T-cell (primary cell): ENCODE results near the gene LIPN. TPM values are rescaled to one million over a fixed set of nuclear protein-coding genes. Genes with fewer than 3 reads are reported as not detected.

Experiments used
- ATAC-seq, 4 experiments: fragments of 200-7000 bp in 3 of 4; fragments of 150-1000 bp in 1 of 4; cut with Tn5 transposase; replicated peaks in 1 of 4; 1 replicate in 3 of 4; 2 replicates in 1 of 4; pipeline ENCODE4 v1.10.0; 2021; ENCODE audit warnings: moderate library complexity in 3 of 4, mild to moderate bottlenecking in 2 of 4, moderate number of reproducible peaks in 1 of 4
- CTCF ChIA-PET, 2 donors: fragments of 300-600 bp; sonication (Branson Sonifier 250); formaldehyde crosslinking; loops; one replicate each; lab custom pipeline; 2022; ENCODE audit warnings: antibody characterized with exemption in 2 of 2; lab: Charles Lee
- POLR2A ChIA-PET, 2 donors: fragments of 300-600 bp; sonication (Branson Sonifier 250); formaldehyde crosslinking; loops; one replicate each; lab custom pipeline; 2022; ENCODE audit warnings: antibody characterized with exemption in 2 of 2; lab: Charles Lee
- DNase-seq, 35 experiments: peaks; one replicate each; pipeline versions ENCODE4 v3.0.0 to v3.0.0-alpha.2; 2013 to 2023
- H3K27ac ChIP-seq: one replicate; pipeline ENCODE4 v1.5.1; 2013; ENCODE audit warnings: low read length
- H3K27me3 ChIP-seq, 2 experiments: replicated peaks in 1 of 2; 1 replicate in 1 of 2; 2 replicates in 1 of 2; pipeline versions ENCODE4 v1.6.1 to v1.7.0; 2013; ENCODE audit warnings: low read length in 1 of 2, mixed read lengths in 1 of 2; ENCODE audit not compliant: control insufficient read depth in 2 of 2, insufficient read depth in 2 of 2; ENCODE audit errors: extremely low read depth in 1 of 2
- H3K36me3 ChIP-seq, 2 donors: 1 replicate in 1 of 2; 2 replicates in 1 of 2; pipeline versions ENCODE4 v1.6.1 to v1.7.0; 2013; ENCODE audit warnings: low read length in 1 of 2; ENCODE audit not compliant: control insufficient read depth in 2 of 2, insufficient read depth in 1 of 2; ENCODE audit errors: extremely low read depth in 1 of 2
- H3K4me1 ChIP-seq, 2 experiments: 1 replicate in 1 of 2; 2 replicates in 1 of 2; pipeline versions ENCODE4 v1.6.1 to v1.7.0; 2013; ENCODE audit warnings: low read length in 2 of 2, mixed read lengths in 1 of 2; ENCODE audit not compliant: insufficient read depth in 2 of 2, control insufficient read depth in 1 of 2; ENCODE audit errors: extremely low read depth in 1 of 2
- H3K4me3 ChIP-seq, 2 donors: 1 replicate in 1 of 2; 2 replicates in 1 of 2; pipeline versions ENCODE4 v1.5.1 to v1.7.0; 2013; ENCODE audit warnings: mild to moderate bottlenecking in 2 of 2, low read length in 1 of 2, moderate library complexity in 1 of 2; ENCODE audit not compliant: control insufficient read depth in 1 of 2; ENCODE audit errors: extremely low read depth in 1 of 2
- H3K9me3 ChIP-seq: 2 replicates; pipeline ENCODE4 v1.7.0; 2013
- H3K27ac Mint-ChIP-seq, 2 donors: one replicate each; pipeline ENCODE4 v1.8.0; 2020 to 2021; ENCODE audit warnings: mild to moderate bottlenecking in 2 of 2, mixed read lengths in 2 of 2
- H3K27me3 Mint-ChIP-seq, 2 donors: one replicate each; pipeline ENCODE4 v1.8.0; 2021 to 2022; ENCODE audit warnings: mixed read lengths in 2 of 2
- H3K36me3 Mint-ChIP-seq: one replicate; pipeline ENCODE4 v1.8.0; 2021; ENCODE audit warnings: mixed read lengths
- H3K4me1 Mint-ChIP-seq, 3 donors: one replicate each; pipeline ENCODE4 v1.8.0; 2020 to 2022; ENCODE audit warnings: mixed read lengths in 3 of 3, mild to moderate bottlenecking in 1 of 3
- H3K4me3 Mint-ChIP-seq, 3 donors: one replicate each; pipeline ENCODE4 v1.8.0; 2020 to 2022; ENCODE audit warnings: mild to moderate bottlenecking in 3 of 3, mixed read lengths in 3 of 3, moderate library complexity in 3 of 3
- H3K9me3 Mint-ChIP-seq, 3 donors: one replicate each; pipeline ENCODE4 v1.8.0; 2020 to 2022; ENCODE audit warnings: mixed read lengths in 3 of 3
- WGBS: methylation state at CpG from one replicate; pipeline ENCODE4 v1.1.5; 2013; ENCODE audit warnings: missing lambda C conversion rate; ENCODE audit not compliant: insufficient coverage; 5-methylcytosine and 5-hydroxymethylcytosine counted together
- total RNA-seq, 35 experiments: library from RNA in 6 of 35; stranded (reverse) in 6 of 35; fragments of 120-200 nt in 1 of 35; gene quantifications; one replicate each; pipeline versions ENCODE4 v1.2.1 to v1.2.4 and lab custom pipeline; 2013 to 2026

The LIPN gene
- total RNA-seq, 5 donors from 2014 or later (not counting 1 experiment from before 2014, with no cell fraction given) = not detected

GRCh38 chr10:88826388-88826787 lies 66.6 kb downstream of the LIPN start:
- H3K9me3 Mint-ChIP-seq = peaks cover 0 to 4% (median 0%) of the 10 kb centered on the region in 3 donors
- DNase-seq = peak in 1 of 35 experiments; percentile 10
- H3K9me3 ChIP-seq = no peaks in the 10 kb centered on the region
- H3K4me3 Mint-ChIP-seq = peak overlapping the region; percentile 0 to 49 (median 45)
- no peaks in the 10 kb centered on the region for H3K36me3 Mint-ChIP-seq
- peaks cover 70 to 75% (median 72%) of the 10 kb centered on the region in 3 donors for H3K4me1 Mint-ChIP-seq
- no peak overlapping the region for H3K4me3 ChIP-seq
- H3K27ac ChIP-seq = peak overlapping the region; percentile 78
- peaks cover 30 to 47% of the 10 kb centered on the region in 2 experiments for H3K4me1 ChIP-seq
- peak; percentile 25 to 42 (median 32) for ATAC-seq
- H3K36me3 ChIP-seq = no peaks in the 10 kb centered on the region
- peak overlapping the region; percentile 97 for H3K27ac Mint-ChIP-seq
- POLR2A ChIA-PET = no interaction called here
- H3K27me3 Mint-ChIP-seq = no peaks in the 10 kb centered on the region
- WGBS = 22% methylated on average over 3 of the region's 4 CpGs
- CTCF ChIA-PET = interaction anchor here (0.9 to 2.5 kb wide), 5 partner anchors 9 to 106 kb away, joined by 3 to 17 read pairs (median 7); no protein-coding TSS in a partner anchor
- H3K27me3 ChIP-seq = no peaks in the 10 kb centered on the region

GRCh38 chr10:88827671-88828070 lies 67.9 kb downstream of the LIPN start:
- Mint-ChIP-seq H3K36me3 (no peaks in the 10 kb centered on the region), H3K4me3 (no peak overlapping the region), H3K9me3 (peaks cover 0 to 4% (median 0%) of the 10 kb centered on the region in 3 donors), H3K27me3 (no peaks in the 10 kb centered on the region), H3K4me1 (peaks cover 68 to 77% (median 74%) of the 10 kb centered on the region in 3 donors), H3K27ac (no peak overlapping the region)
- Histone ChIP-seq H3K9me3 (no peaks in the 10 kb centered on the region), H3K36me3 (no peaks in the 10 kb centered on the region), H3K4me1 (peaks cover 37 to 52% of the 10 kb centered on the region in 2 experiments), H3K27ac (no peak overlapping the region), H3K27me3 (no peaks in the 10 kb centered on the region), H3K4me3 (no peak overlapping the region)
- no CpG with 5 or more reads among the region's 2 CpGs for WGBS
- ChIA-PET POLR2A (no interaction called here), CTCF (interaction anchor here (0.5 to 2.5 kb wide), 8 partner anchors 8 to 267 kb away, joined by 3 to 17 read pairs (median 4); no protein-coding TSS in a partner anchor)
- ATAC-seq = no peak
- no peak for DNase-seq

GRCh38 chr10:88828310-88828709 lies 68.5 kb downstream of the LIPN start:
- no peaks in the 10 kb centered on the region for H3K27me3 ChIP-seq
- POLR2A ChIA-PET = interaction anchor here in 1 of 2 donors (0.8 kb wide), 1 partner anchor 261 kb away, joined by 3 read pairs; no protein-coding TSS in a partner anchor
- no CpG with 5 or more reads among the region's 1 CpG for WGBS
- no peaks in the 10 kb centered on the region for H3K36me3 ChIP-seq
- no peaks in the 10 kb centered on the region for H3K27me3 Mint-ChIP-seq
- no peaks in the 10 kb centered on the region for H3K9me3 ChIP-seq
- peaks cover 72 to 78% (median 76%) of the 10 kb centered on the region in 3 donors for H3K4me1 Mint-ChIP-seq
- ATAC-seq (no peak), DNase-seq (no peak)
- no peak overlapping the region for H3K27ac Mint-ChIP-seq
- H3K4me3 Mint-ChIP-seq = no peak overlapping the region
- H3K9me3 Mint-ChIP-seq = peaks cover 0 to 4% (median 0%) of the 10 kb centered on the region in 3 donors
- H3K36me3 Mint-ChIP-seq = no peaks in the 10 kb centered on the region
- H3K4me3 ChIP-seq = no peak overlapping the region
- no peak overlapping the region for H3K27ac ChIP-seq
- CTCF ChIA-PET = interaction anchor here (0.5 to 2.5 kb wide), 6 partner anchors 8 to 268 kb away, joined by 3 to 17 read pairs (median 4); no protein-coding TSS in a partner anchor
- peaks cover 41 to 58% of the 10 kb centered on the region in 2 experiments for H3K4me1 ChIP-seq

Other genes starting within 250 kb of the LIPN start
- gene RNLS, start 176.7 kb upstream of the LIPN start, total RNA-seq = 1 to 10 TPM; 1.8 to 4.5 (median 3.2) TPM
- under 1 TPM in 3 of 5 donors, not detected in 2; 0.09 to 0.21 (median 0.16) TPM for gene LIPJ, start 173.3 kb upstream of the LIPN start, total RNA-seq
- not detected for gene LIPF, start 95.6 kb upstream of the LIPN start, total RNA-seq
- not detected for gene LIPK, start 53.8 kb upstream of the LIPN start, total RNA-seq
- not detected for gene LIPM, start 42.7 kb downstream of the LIPN start, total RNA-seq
- gene ANKRD22, start 91.8 kb downstream of the LIPN start, total RNA-seq = not detected
- 10 to 100 TPM; 27.5 to 37.8 (median 34.5) TPM for gene STAMBPL1, start 120.2 kb downstream of the LIPN start, total RNA-seq
- gene ACTA2, start 192.8 kb downstream of the LIPN start, total RNA-seq = 1 to 10 TPM; 4.0 to 7.8 (median 5.3) TPM
- 10 to 100 TPM; 18.4 to 32.6 (median 28.0) TPM for gene FAS, start 230.8 kb downstream of the LIPN start, total RNA-seq